Panc1 (cell line): ENCODE measurements around the gene ACLY. TPM values are rescaled to one million over a fixed set of nuclear protein-coding genes. Genes with fewer than 3 reads are reported as not detected.
"Not testable (repeated sequence)": the region's sequence is repeated elsewhere in the genome, so short reads cannot be mapped to it uniquely, and the experiment has no call there.

Source experiments
- ATAC-seq: fragments of 200-7000 bp; cut with Tn5 transposase; 2 replicates; pipeline ENCODE4 v1.9.1; 2020; ENCODE audit warnings: mild to moderate bottlenecking, moderate library complexity
- BruUV-seq: library from RNA; stranded (reverse); fragments of 400-500 nt; replicated peaks from 2 replicates; lab custom pipeline; 2021; lab: Mats Ljungman, UMichigan
- CTCF ChIA-PET: fragments of 300-600 bp; sonication (Branson Sonifier 250); formaldehyde crosslinking; loops from one replicate; lab custom pipeline; 2022; ENCODE audit warnings: antibody characterized with exemption; lab: Charles Lee
- POLR2A ChIA-PET: fragments of 300-600 bp; sonication (Branson Sonifier 250); formaldehyde crosslinking; loops from one replicate; lab custom pipeline; 2022; ENCODE audit warnings: antibody characterized with exemption; lab: Charles Lee
- DNase-seq: peaks from one replicate; pipeline ENCODE4 v3.0.0-alpha.2; 2010; ENCODE audit warnings: low read depth, low spot score
- H3K27ac ChIP-seq: 2 replicates; pipeline ENCODE4 v1.5.1; 2011; ENCODE audit warnings: mild to moderate bottlenecking, low read length, inconsistent platforms
- H3K27me3 ChIP-seq: fragments of 200-500 bp; sonication (Bioruptor generic); 2 replicates; pipeline ENCODE4 v1.6.0; 2014; ENCODE audit warnings: low read length, inconsistent platforms; ENCODE audit not compliant: control insufficient read depth, insufficient read depth
- H3K36me3 ChIP-seq: fragments of 200-500 bp; sonication (Bioruptor generic); 2 replicates; pipeline ENCODE4 v1.5.1; 2014; ENCODE audit warnings: inconsistent platforms, mild to moderate bottlenecking, low read length, moderate library complexity; ENCODE audit not compliant: control insufficient read depth, insufficient read depth
- H3K4me1 ChIP-seq: 2 replicates; pipeline ENCODE4 v1.5.1; 2011; ENCODE audit warnings: inconsistent platforms, mild to moderate bottlenecking, low read length, moderate library complexity; ENCODE audit not compliant: control insufficient read depth, insufficient read depth
- H3K4me3 ChIP-seq, 2 experiments: 2 replicates each; pipeline ENCODE4 v1.5.1; 2011 to 2012; ENCODE audit warnings: low read depth in 2 of 2, low read length in 2 of 2, mild to moderate bottlenecking in 2 of 2, inconsistent platforms in 1 of 2, moderate library complexity in 1 of 2
- H3K9me3 ChIP-seq: fragments of 200-500 bp; sonication (Bioruptor generic); 2 replicates; pipeline ENCODE4 v1.5.1; 2014; ENCODE audit warnings: low read depth, mild to moderate bottlenecking, inconsistent platforms, low read length, moderate library complexity; ENCODE audit not compliant: control insufficient read depth, insufficient read depth
- POLR2AphosphoS5 ChIP-seq: IDR thresholded peaks from 2 replicates; pipeline ENCODE4 v1.6.1; 2012; ENCODE audit warnings: mild to moderate bottlenecking, low read depth, low read length, moderate library complexity
- SIN3A ChIP-seq: IDR thresholded peaks from 2 replicates; pipeline ENCODE4 v1.6.1; 2012; ENCODE audit warnings: low read depth, mild to moderate bottlenecking, low read length, moderate library complexity, borderline replicate concordance; ENCODE audit not compliant: insufficient read depth
- TCF7L2 ChIP-seq: IDR thresholded peaks from 2 replicates; pipeline ENCODE4 v1.6.1; 2011; ENCODE audit warnings: mild to moderate bottlenecking, low read depth, low read length, inconsistent platforms
- in situ Hi-C: cut with HindIII; loops from 2 replicates; pipeline ENCODE4 v1.10.0; 2016; ENCODE audit warnings: low sequenced_read_pairs, low pct_unique_long_range_greater_than_20kb
- intact Hi-C: fragments of 100-400 bp; cut with micrococcal nuclease; formaldehyde crosslinking; loops from one replicate; pipeline ENCODE4 v1.10.0; 2022; ENCODE audit not compliant: unreplicated experiment
- total RNA-seq: library from RNA; stranded (reverse); gene quantifications from one replicate; pipeline ENCODE4 v1.2.1, GENCODE V29; 2021; ENCODE audit not compliant: unreplicated experiment
- TF ChIP-seq, protein P1 (sequence below): fragments of 450-650 bp; IDR thresholded peaks from 2 replicates; pipeline ENCODE4 v1.5.1; 2017; ENCODE audit warnings: mild to moderate bottlenecking
- TF ChIP-seq, protein P2 (sequence below), 2 experiments: IDR thresholded peaks; 2 replicates each; pipeline ENCODE4 v1.6.1; 2011 to 2012; ENCODE audit warnings: low read depth in 2 of 2, control low read depth in 1 of 2, low read length in 1 of 2, mild to moderate bottlenecking in 1 of 2, moderate library complexity in 1 of 2; ENCODE audit not compliant: insufficient read depth in 1 of 2

Gene ACLY
- total RNA-seq, 1 experiment from 2014 or later = 225 TPM

DNA sequence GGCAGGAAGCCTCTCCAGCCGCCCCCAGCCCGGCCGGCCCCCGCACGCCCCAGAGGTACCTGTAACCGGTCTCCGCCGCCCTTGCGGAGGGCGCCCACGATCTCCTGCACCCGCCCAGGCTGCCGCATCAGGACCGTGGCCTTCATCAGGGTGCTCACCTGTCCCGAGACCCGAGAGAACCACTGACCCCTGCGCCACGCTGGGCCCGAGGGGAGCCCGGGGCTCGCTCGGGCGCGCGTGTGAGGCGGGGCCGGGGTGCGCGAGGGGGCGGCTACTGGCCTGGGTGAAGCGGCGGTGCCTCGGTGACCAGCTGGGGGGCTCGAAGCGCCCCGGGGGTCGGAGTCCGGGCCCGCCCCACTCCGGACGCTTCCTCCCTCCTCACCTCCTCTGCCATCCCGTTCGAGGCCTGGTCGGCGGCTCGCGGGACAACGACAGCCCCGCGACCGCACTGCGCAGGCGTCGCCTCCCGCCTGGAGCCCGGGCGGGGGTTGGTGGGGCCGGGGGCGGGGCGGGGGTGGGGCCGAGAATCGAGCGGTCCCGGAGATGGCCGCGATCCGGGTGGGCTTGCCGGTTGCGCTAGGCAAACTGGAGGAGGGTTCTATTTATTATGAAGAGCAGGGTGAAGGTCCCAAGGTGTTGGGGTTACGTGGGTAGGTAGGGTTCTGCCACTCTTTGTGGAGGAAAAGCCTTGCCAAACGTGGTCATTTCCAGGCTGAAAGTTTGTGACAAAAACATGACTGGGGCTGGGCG lies 82.8 kb downstream of the ACLY start, which contains the start of gene NT5C3B:
TSS of gene NT5C3B (minus strand) at position 433 of the 750 bp plus-strand sequence. CDS start at position 394, 39 bp downstream.
- Histone ChIP-seq H3K4me1 (peaks cover 7% of the 10 kb centered on the region), H3K27me3 (no peaks in the 10 kb centered on the region), H3K27ac (peak within 1 kb of the TSS; percentile 89), H3K9me3 (no peaks in the 10 kb centered on the region), H3K36me3 (no peaks in the 10 kb centered on the region), H3K4me3 (peak within 1 kb of the TSS; percentile 75 to 88)
- ATAC-seq (peak; percentile 97), DNase-seq (no peak)
- peak; percentile 49; the same call in 1 of the 2 replicates for TF ChIP-seq POLR2AphosphoS5
- no peak; the same call in 1 of the 2 replicates for TF ChIP-seq SIN3A
- no peak for TF ChIP-seq TCF7L2
- POLR2A ChIA-PET = no interaction called here
- in situ Hi-C loops (no loop called here), intact Hi-C loops (no loop called here)
- BruUV-seq = no TSS peak
- CTCF ChIA-PET = no interaction called here

DNA sequence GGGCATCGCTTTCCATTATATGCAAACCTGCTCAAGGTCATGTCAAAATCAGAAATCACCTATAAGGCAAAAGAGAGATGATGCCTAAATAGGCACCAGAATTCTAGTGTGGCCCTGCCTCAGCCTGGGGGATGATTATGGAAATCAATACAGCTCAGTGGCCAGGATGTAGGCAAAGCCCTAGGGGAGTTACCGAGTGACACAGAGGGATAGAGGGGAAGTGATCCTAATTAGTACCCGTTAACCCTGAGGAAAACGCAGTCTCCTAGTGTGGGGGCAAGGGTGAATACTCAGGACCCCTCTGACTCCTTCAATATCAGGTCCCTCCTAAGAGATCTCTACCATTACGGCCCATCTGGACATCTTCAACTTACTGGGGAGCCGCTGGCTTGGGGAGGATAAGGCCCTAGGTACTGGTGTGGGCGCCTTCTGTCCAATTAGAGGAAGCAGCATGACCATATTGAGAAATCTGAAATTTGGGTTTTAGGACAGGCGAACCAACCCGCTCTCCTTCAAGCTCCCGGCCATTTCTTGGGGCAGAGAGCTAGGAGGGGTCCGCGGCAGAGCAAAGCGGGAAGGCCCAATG lies 83.4 kb downstream of the ACLY start:
- H3K27ac ChIP-seq = peak overlapping the region; percentile 89
- no peaks in the 10 kb centered on the region for H3K36me3 ChIP-seq
- H3K9me3 ChIP-seq = no peaks in the 10 kb centered on the region
- in situ Hi-C loops = no loop called here
- ATAC-seq (peak; percentile 60), DNase-seq (no peak)
- no TSS peak for BruUV-seq
- CTCF ChIA-PET = no interaction called here
- H3K4me1 ChIP-seq = peaks cover 7% of the 10 kb centered on the region
- intact Hi-C loops = no loop called here
- peak overlapping the region; percentile 75 to 88 for H3K4me3 ChIP-seq
- TF ChIP-seq SIN3A (no peak), POLR2AphosphoS5 (no peak), TCF7L2 (no peak)
- TF ChIP-seq, protein P1, sequence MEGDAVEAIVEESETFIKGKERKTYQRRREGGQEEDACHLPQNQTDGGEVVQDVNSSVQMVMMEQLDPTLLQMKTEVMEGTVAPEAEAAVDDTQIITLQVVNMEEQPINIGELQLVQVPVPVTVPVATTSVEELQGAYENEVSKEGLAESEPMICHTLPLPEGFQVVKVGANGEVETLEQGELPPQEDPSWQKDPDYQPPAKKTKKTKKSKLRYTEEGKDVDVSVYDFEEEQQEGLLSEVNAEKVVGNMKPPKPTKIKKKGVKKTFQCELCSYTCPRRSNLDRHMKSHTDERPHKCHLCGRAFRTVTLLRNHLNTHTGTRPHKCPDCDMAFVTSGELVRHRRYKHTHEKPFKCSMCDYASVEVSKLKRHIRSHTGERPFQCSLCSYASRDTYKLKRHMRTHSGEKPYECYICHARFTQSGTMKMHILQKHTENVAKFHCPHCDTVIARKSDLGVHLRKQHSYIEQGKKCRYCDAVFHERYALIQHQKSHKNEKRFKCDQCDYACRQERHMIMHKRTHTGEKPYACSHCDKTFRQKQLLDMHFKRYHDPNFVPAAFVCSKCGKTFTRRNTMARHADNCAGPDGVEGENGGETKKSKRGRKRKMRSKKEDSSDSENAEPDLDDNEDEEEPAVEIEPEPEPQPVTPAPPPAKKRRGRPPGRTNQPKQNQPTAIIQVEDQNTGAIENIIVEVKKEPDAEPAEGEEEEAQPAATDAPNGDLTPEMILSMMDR = no peak
- TF ChIP-seq, protein P2, sequence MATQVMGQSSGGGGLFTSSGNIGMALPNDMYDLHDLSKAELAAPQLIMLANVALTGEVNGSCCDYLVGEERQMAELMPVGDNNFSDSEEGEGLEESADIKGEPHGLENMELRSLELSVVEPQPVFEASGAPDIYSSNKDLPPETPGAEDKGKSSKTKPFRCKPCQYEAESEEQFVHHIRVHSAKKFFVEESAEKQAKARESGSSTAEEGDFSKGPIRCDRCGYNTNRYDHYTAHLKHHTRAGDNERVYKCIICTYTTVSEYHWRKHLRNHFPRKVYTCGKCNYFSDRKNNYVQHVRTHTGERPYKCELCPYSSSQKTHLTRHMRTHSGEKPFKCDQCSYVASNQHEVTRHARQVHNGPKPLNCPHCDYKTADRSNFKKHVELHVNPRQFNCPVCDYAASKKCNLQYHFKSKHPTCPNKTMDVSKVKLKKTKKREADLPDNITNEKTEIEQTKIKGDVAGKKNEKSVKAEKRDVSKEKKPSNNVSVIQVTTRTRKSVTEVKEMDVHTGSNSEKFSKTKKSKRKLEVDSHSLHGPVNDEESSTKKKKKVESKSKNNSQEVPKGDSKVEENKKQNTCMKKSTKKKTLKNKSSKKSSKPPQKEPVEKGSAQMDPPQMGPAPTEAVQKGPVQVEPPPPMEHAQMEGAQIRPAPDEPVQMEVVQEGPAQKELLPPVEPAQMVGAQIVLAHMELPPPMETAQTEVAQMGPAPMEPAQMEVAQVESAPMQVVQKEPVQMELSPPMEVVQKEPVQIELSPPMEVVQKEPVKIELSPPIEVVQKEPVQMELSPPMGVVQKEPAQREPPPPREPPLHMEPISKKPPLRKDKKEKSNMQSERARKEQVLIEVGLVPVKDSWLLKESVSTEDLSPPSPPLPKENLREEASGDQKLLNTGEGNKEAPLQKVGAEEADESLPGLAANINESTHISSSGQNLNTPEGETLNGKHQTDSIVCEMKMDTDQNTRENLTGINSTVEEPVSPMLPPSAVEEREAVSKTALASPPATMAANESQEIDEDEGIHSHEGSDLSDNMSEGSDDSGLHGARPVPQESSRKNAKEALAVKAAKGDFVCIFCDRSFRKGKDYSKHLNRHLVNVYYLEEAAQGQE (IDR thresholded peaks at IDR 0.05; ENCODE audit: insufficient read depth in 1 of 2, low read depth in 2 of 2, low read length in 1 of 2) = no peak
- no peaks in the 10 kb centered on the region for H3K27me3 ChIP-seq
- POLR2A ChIA-PET = no interaction called here

DNA sequence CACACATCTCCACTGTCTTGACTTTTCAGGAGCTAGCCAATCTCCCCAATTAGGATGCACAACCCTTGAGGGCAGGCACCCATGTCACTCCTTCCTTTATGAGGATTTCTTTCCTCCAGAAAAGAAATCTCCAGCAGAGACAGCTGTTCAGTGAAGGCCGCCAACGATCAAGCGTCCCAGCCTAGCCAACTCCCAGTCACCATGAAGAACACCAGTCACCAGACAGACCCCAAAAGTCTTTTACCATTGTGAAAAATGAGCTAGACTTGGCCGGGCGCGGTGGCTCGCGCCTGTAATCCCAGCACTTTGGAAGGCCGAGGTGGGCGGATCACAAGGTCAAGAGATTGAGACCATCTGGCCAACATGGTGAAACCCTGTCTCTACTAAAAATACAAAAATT lies 88.8 kb downstream of the ACLY start:
- BruUV-seq, H3K4me1 ChIP-seq, H3K27ac ChIP-seq, ATAC-seq, DNase-seq, H3K4me3 ChIP-seq, H3K36me3 ChIP-seq, H3K9me3 ChIP-seq, in situ Hi-C loops, intact Hi-C loops, H3K27me3 ChIP-seq: not testable (repeated sequence)
- ChIA-PET POLR2A (interaction anchor here (0.5 to 0.6 kb wide), 2 partner anchors 14 to 1486 kb away, joined by 3 to 20 read pairs; no protein-coding TSS in a partner anchor), CTCF (interaction anchor here (0.6 kb wide), 1 partner anchor 20 kb away, joined by 11 read pairs; no protein-coding TSS in a partner anchor)
